OCI-LY1 (cell line): ENCODE data around the gene SLC30A5.

Experiments used
- EZH2 ChIP-seq: fragments of 200-600 bp; sonication (generic), shearing (Covaris generic); IDR thresholded peaks from 2 replicates; pipeline ENCODE4 v1.8.0; 2017; ENCODE audit warnings: borderline replicate concordance, mixed run types, mild to moderate bottlenecking, antibody characterized with exemption, low read length, moderate library complexity, mixed read lengths
- TF ChIP-seq, protein P1 (sequence below): fragments of 200-600 bp; sonication (generic), shearing (Covaris generic); IDR thresholded peaks from 2 replicates; pipeline ENCODE4 v1.5.1; 2017; ENCODE audit warnings: mild to moderate bottlenecking, antibody characterized with exemption, low read length, moderate library complexity, mixed read lengths

DNA sequence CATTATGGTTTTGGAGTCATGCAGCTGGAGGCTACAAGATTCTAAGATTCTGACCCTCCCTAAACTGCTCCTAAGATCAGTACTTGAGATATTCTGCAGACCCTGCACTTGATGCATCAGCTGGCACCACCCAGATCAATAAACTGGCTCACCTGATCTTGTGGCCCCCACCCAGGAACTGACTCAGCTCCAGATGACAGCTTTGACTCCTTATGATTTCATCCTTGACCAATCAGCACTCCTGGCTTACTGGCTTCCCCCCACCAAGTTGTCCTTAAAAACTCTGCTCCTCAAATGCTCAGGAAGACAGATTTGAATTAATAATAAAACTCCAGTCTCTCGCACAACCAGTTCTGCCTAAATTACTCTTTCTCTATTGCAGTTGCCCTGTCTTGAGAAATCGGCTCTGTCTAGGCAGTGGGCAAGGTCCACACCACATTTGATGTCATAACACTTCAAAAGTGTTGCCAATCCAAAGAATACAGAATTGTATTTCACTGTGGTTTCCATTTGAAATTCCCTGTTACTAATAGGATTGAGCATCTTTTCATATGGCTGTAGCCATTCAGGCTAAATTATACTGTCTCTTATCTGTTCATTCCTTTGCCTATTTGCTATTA, 14.8 kb upstream of the SLC30A5 start:
- TF ChIP-seq, protein P1, sequence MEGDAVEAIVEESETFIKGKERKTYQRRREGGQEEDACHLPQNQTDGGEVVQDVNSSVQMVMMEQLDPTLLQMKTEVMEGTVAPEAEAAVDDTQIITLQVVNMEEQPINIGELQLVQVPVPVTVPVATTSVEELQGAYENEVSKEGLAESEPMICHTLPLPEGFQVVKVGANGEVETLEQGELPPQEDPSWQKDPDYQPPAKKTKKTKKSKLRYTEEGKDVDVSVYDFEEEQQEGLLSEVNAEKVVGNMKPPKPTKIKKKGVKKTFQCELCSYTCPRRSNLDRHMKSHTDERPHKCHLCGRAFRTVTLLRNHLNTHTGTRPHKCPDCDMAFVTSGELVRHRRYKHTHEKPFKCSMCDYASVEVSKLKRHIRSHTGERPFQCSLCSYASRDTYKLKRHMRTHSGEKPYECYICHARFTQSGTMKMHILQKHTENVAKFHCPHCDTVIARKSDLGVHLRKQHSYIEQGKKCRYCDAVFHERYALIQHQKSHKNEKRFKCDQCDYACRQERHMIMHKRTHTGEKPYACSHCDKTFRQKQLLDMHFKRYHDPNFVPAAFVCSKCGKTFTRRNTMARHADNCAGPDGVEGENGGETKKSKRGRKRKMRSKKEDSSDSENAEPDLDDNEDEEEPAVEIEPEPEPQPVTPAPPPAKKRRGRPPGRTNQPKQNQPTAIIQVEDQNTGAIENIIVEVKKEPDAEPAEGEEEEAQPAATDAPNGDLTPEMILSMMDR, result no peak
- TF ChIP-seq EZH2, result no peak
